HepG2 (cell line): ENCODE data around the gene COG1. TPM values are rescaled to one million over a fixed set of nuclear protein-coding genes. Genes with fewer than 3 reads are reported as not detected.

Experiments
- CAMTA2 ChIP-seq: sonication (generic); formaldehyde crosslinking; IDR thresholded peaks from 2 replicates; pipeline ENCODE4 v1.4.0; 2020; ENCODE audit warnings: mild to moderate bottlenecking, missing genetic modification reagents, borderline replicate concordance
- CREM ChIP-seq, 2 experiments: sonication (generic) in 1 of 2; formaldehyde crosslinking in 1 of 2; IDR thresholded peaks; 2 replicates each; pipeline versions ENCODE4 v1.4.0 to v1.6.1; 2016 to 2020; ENCODE audit warnings: antibody characterized with exemption in 1 of 2, mild to moderate bottlenecking in 1 of 2, missing genetic modification reagents in 1 of 2
- FOSL2 ChIP-seq: sonication (generic); formaldehyde crosslinking; IDR thresholded peaks from 2 replicates; pipeline ENCODE4 v1.4.0; 2020; ENCODE audit warnings: missing genetic modification reagents
- NKX3-1 ChIP-seq: sonication (generic); formaldehyde crosslinking; IDR thresholded peaks from 2 replicates; pipeline ENCODE4 v1.5.0; 2020; ENCODE audit warnings: missing genetic modification reagents
- RCOR2 ChIP-seq: IDR thresholded peaks from 2 replicates; pipeline ENCODE4 v1.6.1; 2016; ENCODE audit warnings: missing biosample characterization, missing genetic modification reagents
- SIX4 ChIP-seq: sonication (generic); formaldehyde crosslinking; IDR thresholded peaks from 2 replicates; pipeline ENCODE4 v1.4.0; 2020; ENCODE audit warnings: missing genetic modification reagents
- SMAD9 ChIP-seq: sonication (generic); formaldehyde crosslinking; IDR thresholded peaks from 2 replicates; pipeline ENCODE4 v1.5.1; 2020; ENCODE audit warnings: mild to moderate bottlenecking, missing genetic modification reagents
- SRY ChIP-seq: sonication (generic); formaldehyde crosslinking; IDR thresholded peaks from 2 replicates; pipeline ENCODE4 v1.8.0; 2022; ENCODE audit warnings: mild to moderate bottlenecking, missing genetic modification reagents
- ZNF282 ChIP-seq: fragments of 450-650 bp; IDR thresholded peaks from 2 replicates; pipeline ENCODE4 v1.6.1; 2018; ENCODE audit not compliant: partially characterized antibody
- ZNF33B ChIP-seq: sonication (generic); formaldehyde crosslinking; IDR thresholded peaks from 2 replicates; pipeline ENCODE4 v1.5.1; 2020; ENCODE audit warnings: mild to moderate bottlenecking, missing genetic modification reagents
- polyA plus RNA-seq, 8 experiments: library from polyadenylated mRNA; depleted of rRNA in 3 of 8; stranded (reverse) in 7 of 8; unstranded in 1 of 8; fragments of >200 nt; fragmentation: Illumina TruSeq in 4 of 8; extraction: Trizol in 4 of 8; gene quantifications; 2 replicates each; pipeline versions ENCODE4 v1.2.1 to v1.2.3, GENCODE V29; 2011 to 2016; ENCODE audit warnings: low read depth in 4 of 8, missing spikeins in 1 of 8, mixed read lengths in 1 of 8; ENCODE audit not compliant: insufficient read depth in 1 of 8
- total RNA-seq, 5 experiments: library from RNA; depleted of rRNA; stranded (reverse); fragments of >200 nt; fragmentation: Illumina TruSeq; extraction: Trizol; gene quantifications; 2 replicates each; pipeline ENCODE4 v1.2.3, GENCODE V29; 2016; ENCODE audit warnings: low read depth in 1 of 5
- TF ChIP-seq, protein P1 (sequence below): sonication (generic); formaldehyde crosslinking; IDR thresholded peaks from 2 replicates; pipeline ENCODE4 v1.4.0; 2020; ENCODE audit warnings: missing genetic modification reagents
- TF ChIP-seq, protein P2 (sequence below): sonication (generic); formaldehyde crosslinking; IDR thresholded peaks from 2 replicates; pipeline ENCODE4 v1.5.0; 2020; ENCODE audit warnings: mild to moderate bottlenecking, missing genetic modification reagents, moderate library complexity
- TF ChIP-seq, protein P3 (sequence below): IDR thresholded peaks from 2 replicates; pipeline ENCODE4 v1.6.1; 2016; ENCODE audit warnings: missing compliant biosample characterization, missing genetic modification reagents, borderline replicate concordance
- TF ChIP-seq, protein P4 (sequence below): IDR thresholded peaks from 2 replicates; pipeline ENCODE4 v1.6.1; 2018; ENCODE audit warnings: missing genetic modification reagents, mild to moderate bottlenecking, missing compliant biosample characterization
- TF ChIP-seq, protein P5 (sequence below): sonication (generic); formaldehyde crosslinking; IDR thresholded peaks from 2 replicates; pipeline ENCODE4 v1.5.1; 2020; ENCODE audit warnings: missing genetic modification reagents, mild to moderate bottlenecking, borderline replicate concordance

Gene COG1
- total and polyA plus RNA-seq, 2 of the 13 experiments (the other 11 are each of a cell fraction or from before 2014, with no cell fraction given), result 36.6 to 39.7 TPM

DNA sequence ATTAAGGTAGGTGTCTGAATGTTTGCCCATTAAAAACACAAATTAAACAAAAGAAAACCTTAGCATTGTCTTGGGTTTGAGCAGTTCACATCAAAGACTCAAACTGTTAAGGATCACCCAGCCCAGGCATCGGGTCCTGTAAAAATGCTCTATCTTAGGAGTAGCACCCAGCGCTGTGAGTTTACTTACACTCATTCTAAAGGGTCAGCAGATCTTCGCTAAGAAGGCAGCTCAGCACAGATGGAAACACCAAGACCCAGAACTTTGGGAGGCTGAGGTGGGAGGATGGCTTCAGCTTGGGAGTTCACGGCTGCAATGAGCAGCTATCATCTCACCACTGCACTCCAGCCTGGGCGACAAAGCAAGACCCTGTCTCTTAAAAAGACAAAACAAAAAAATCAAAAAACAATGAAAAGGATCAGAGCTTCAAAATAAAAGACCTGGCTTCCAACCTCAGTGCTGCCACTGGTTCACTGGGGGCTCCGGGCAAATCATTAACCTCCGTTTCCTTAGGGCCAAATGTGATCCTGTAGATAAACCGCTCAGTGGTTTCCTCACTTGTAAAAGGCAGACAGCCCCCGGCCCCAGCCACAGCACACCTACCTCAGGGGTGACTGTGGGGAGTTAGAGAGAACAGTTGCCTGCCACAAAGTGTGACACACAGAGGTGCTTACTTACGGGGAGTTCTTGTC lies 11.1 kb downstream of the COG1 start (continued):
- TF ChIP-seq, protein P1, sequence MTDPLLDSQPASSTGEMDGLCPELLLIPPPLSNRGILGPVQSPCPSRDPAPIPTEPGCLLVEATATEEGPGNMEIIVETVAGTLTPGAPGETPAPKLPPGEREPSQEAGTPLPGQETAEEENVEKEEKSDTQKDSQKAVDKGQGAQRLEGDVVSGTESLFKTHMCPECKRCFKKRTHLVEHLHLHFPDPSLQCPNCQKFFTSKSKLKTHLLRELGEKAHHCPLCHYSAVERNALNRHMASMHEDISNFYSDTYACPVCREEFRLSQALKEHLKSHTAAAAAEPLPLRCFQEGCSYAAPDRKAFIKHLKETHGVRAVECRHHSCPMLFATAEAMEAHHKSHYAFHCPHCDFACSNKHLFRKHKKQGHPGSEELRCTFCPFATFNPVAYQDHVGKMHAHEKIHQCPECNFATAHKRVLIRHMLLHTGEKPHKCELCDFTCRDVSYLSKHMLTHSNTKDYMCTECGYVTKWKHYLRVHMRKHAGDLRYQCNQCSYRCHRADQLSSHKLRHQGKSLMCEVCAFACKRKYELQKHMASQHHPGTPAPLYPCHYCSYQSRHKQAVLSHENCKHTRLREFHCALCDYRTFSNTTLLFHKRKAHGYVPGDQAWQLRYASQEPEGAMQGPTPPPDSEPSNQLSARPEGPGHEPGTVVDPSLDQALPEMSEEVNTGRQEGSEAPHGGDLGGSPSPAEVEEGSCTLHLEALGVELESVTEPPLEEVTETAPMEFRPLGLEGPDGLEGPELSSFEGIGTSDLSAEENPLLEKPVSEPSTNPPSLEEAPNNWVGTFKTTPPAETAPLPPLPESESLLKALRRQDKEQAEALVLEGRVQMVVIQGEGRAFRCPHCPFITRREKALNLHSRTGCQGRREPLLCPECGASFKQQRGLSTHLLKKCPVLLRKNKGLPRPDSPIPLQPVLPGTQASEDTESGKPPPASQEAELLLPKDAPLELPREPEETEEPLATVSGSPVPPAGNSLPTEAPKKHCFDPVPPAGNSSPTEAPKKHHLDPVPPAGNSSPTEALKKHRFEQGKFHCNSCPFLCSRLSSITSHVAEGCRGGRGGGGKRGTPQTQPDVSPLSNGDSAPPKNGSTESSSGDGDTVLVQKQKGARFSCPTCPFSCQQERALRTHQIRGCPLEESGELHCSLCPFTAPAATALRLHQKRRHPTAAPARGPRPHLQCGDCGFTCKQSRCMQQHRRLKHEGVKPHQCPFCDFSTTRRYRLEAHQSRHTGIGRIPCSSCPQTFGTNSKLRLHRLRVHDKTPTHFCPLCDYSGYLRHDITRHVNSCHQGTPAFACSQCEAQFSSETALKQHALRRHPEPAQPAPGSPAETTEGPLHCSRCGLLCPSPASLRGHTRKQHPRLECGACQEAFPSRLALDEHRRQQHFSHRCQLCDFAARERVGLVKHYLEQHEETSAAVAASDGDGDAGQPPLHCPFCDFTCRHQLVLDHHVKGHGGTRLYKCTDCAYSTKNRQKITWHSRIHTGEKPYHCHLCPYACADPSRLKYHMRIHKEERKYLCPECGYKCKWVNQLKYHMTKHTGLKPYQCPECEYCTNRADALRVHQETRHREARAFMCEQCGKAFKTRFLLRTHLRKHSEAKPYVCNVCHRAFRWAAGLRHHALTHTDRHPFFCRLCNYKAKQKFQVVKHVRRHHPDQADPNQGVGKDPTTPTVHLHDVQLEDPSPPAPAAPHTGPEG (CRISPR knock-in tag), result 0 out of 2 replicates have a peak, but pooled peaks have one; percentile 47
- TF ChIP-seq RCOR2 (CRISPR knock-in tag) (peak; percentile 26; the same call in 1 of the 2 replicates), ZNF33B (0 out of 2 replicates have a peak, but pooled peaks have one; percentile 84), FOSL2 (CRISPR knock-in tag) (peak; percentile 40), SMAD9 (CRISPR knock-in tag) (no peak), CAMTA2 (CRISPR knock-in tag) (0 out of 2 replicates have a peak, but pooled peaks have one; percentile 60), ZNF282 (no peak), SIX4 (0 out of 2 replicates have a peak, but pooled peaks have one; percentile 7), CREM (IDR thresholded peaks at IDR 0.05) (peak; percentile 8; the same call in 1 of the 2 replicates), CREM (CRISPR knock-in tag; IDR thresholded peaks at IDR 0.05) (no peak), NKX3-1 (CRISPR knock-in tag) (no peak; the same call in 1 of the 2 replicates), SRY (no peak; the same call in 1 of the 2 replicates)
- TF ChIP-seq, protein P2, sequence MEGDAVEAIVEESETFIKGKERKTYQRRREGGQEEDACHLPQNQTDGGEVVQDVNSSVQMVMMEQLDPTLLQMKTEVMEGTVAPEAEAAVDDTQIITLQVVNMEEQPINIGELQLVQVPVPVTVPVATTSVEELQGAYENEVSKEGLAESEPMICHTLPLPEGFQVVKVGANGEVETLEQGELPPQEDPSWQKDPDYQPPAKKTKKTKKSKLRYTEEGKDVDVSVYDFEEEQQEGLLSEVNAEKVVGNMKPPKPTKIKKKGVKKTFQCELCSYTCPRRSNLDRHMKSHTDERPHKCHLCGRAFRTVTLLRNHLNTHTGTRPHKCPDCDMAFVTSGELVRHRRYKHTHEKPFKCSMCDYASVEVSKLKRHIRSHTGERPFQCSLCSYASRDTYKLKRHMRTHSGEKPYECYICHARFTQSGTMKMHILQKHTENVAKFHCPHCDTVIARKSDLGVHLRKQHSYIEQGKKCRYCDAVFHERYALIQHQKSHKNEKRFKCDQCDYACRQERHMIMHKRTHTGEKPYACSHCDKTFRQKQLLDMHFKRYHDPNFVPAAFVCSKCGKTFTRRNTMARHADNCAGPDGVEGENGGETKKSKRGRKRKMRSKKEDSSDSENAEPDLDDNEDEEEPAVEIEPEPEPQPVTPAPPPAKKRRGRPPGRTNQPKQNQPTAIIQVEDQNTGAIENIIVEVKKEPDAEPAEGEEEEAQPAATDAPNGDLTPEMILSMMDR (CRISPR knock-in tag), result no peak
- TF ChIP-seq, protein P3, sequence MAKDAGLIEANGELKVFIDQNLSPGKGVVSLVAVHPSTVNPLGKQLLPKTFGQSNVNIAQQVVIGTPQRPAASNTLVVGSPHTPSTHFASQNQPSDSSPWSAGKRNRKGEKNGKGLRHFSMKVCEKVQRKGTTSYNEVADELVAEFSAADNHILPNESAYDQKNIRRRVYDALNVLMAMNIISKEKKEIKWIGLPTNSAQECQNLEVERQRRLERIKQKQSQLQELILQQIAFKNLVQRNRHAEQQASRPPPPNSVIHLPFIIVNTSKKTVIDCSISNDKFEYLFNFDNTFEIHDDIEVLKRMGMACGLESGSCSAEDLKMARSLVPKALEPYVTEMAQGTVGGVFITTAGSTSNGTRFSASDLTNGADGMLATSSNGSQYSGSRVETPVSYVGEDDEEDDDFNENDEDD (CRISPR knock-in tag), result 0 out of 2 replicates have a peak, but pooled peaks have one; percentile 23
- TF ChIP-seq, protein P4, sequence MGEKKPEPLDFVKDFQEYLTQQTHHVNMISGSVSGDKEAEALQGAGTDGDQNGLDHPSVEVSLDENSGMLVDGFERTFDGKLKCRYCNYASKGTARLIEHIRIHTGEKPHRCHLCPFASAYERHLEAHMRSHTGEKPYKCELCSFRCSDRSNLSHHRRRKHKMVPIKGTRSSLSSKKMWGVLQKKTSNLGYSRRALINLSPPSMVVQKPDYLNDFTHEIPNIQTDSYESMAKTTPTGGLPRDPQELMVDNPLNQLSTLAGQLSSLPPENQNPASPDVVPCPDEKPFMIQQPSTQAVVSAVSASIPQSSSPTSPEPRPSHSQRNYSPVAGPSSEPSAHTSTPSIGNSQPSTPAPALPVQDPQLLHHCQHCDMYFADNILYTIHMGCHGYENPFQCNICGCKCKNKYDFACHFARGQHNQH (CRISPR knock-in tag), result peak; percentile 30; the same call in 1 of the 2 replicates
- TF ChIP-seq, protein P5, sequence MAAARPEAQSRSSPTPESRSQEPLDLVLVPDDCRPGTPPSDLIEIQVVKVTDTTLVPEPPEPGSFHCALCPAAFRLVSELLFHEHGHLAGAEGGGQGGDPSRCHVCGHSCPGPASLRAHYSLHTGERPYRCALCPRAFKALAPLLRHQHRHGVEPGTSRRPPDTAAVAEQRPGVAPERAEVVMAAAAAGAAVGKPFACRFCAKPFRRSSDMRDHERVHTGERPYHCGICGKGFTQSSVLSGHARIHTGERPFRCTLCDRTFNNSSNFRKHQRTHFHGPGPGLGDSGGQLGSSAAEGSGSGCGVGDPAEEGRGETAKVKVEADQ, result no peak
